OCI-LY3 (cell line): ENCODE data around the gene AGAP1.

ENCODE experiments used
- EZH2phosphoT487 ChIP-seq: fragments of 200-600 bp; shearing (Covaris generic); IDR thresholded peaks from 2 replicates; pipeline ENCODE4 v1.6.1; 2018; ENCODE audit warnings: antibody characterized with exemption, mixed run types, low read depth
- TF ChIP-seq, protein P1 (sequence below): fragments of 200-600, 300-600 bp; sonication (generic); IDR thresholded peaks from 2 replicates; pipeline ENCODE4 v1.5.1; 2014; ENCODE audit warnings: antibody characterized with exemption, low read length, low read depth

DNA sequence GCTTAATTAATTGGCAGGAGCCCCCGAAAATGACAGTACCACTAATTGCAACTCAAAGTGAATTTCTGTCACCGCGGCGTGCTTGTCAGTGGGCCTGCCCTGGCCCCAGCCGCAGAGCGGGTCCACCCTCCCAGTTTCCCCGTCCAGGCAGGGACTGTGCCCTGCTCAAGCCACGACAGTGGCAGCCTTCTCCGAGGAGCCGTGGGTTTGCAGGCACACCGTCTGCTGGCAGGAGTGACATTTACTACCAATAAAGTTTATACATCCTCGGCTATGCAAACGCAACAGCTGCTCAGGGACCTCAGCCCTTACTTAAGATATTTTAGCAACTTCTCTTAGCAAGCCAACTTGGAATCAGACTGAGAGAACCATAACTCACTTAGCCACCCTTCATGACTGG lies 561.6 kb downstream of the AGAP1 start:
- TF ChIP-seq, protein P1, sequence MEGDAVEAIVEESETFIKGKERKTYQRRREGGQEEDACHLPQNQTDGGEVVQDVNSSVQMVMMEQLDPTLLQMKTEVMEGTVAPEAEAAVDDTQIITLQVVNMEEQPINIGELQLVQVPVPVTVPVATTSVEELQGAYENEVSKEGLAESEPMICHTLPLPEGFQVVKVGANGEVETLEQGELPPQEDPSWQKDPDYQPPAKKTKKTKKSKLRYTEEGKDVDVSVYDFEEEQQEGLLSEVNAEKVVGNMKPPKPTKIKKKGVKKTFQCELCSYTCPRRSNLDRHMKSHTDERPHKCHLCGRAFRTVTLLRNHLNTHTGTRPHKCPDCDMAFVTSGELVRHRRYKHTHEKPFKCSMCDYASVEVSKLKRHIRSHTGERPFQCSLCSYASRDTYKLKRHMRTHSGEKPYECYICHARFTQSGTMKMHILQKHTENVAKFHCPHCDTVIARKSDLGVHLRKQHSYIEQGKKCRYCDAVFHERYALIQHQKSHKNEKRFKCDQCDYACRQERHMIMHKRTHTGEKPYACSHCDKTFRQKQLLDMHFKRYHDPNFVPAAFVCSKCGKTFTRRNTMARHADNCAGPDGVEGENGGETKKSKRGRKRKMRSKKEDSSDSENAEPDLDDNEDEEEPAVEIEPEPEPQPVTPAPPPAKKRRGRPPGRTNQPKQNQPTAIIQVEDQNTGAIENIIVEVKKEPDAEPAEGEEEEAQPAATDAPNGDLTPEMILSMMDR = no peak
- no peak for TF ChIP-seq EZH2phosphoT487
